Neuron (in vitro differentiated cells): Measurements from ENCODE around the gene BCL10.

Experiments used
- H2AFZ ChIP-seq: one replicate; pipeline ENCODE4 v1.6.1; 2013; ENCODE audit warnings: low read depth, mild to moderate bottlenecking, inconsistent platforms, low read length, moderate library complexity
- H3K27me3 ChIP-seq: one replicate; pipeline ENCODE4 v1.6.1; 2013; ENCODE audit warnings: low read length; ENCODE audit not compliant: insufficient read depth
- H3K36me3 ChIP-seq: one replicate; pipeline ENCODE4 v1.6.1; 2013; ENCODE audit warnings: low read length; ENCODE audit not compliant: insufficient read depth
- H3K4me1 ChIP-seq: one replicate; pipeline ENCODE4 v1.6.1; 2013; ENCODE audit warnings: low read length; ENCODE audit not compliant: insufficient read depth
- H3K4me3 ChIP-seq: 2 replicates; pipeline ENCODE4 v1.5.1; 2013; ENCODE audit warnings: mild to moderate bottlenecking, low read length, moderate library complexity
- H3K9me3 ChIP-seq: one replicate; pipeline ENCODE4 v1.6.1; 2013; ENCODE audit warnings: low read length

BCL10 gene

GRCh38 chr1:85220756-85221201 lies 55.7 kb downstream of the BCL10 start:
- Histone ChIP-seq H2AFZ (no peak overlapping the region), H3K4me1 (peaks cover 4% of the 10 kb centered on the region), H3K4me3 (no peak overlapping the region), H3K36me3 (no peaks in the 10 kb centered on the region), H3K27me3 (peaks cover 20% of the 10 kb centered on the region), H3K9me3 (no peaks in the 10 kb centered on the region)

- Histone ChIP-seq H3K4me1 (no peaks in the 10 kb centered on the region), H3K27me3 (peaks cover 19% of the 10 kb centered on the region), H3K9me3 (no peaks in the 10 kb centered on the region), H3K4me3 (no peak overlapping the region), H2AFZ (no peak overlapping the region), H3K36me3 (no peaks in the 10 kb centered on the region)
Observed at GRCh38 chr1:85219853-85220610, 56.4 kb downstream of the BCL10 start.

GRCh38 chr1:85216697-85217096 lies 59.7 kb downstream of the BCL10 start:
- Histone ChIP-seq H3K36me3 (no peaks in the 10 kb centered on the region), H2AFZ (no peak overlapping the region), H3K4me3 (no peak overlapping the region), H3K4me1 (no peaks in the 10 kb centered on the region), H3K27me3 (peaks cover 11% of the 10 kb centered on the region), H3K9me3 (no peaks in the 10 kb centered on the region)
